Embryonic facial prominence (tissue), 1 donor: Measurements from ENCODE around the gene VPS37D.

Source experiments
- DNase-seq: peaks from one replicate; pipeline ENCODE4 v3.0.0-alpha.2; 2016; ENCODE audit errors: extremely low spot score

VPS37D gene

GRCh38 chr7:73680501-73680900 is 12.9 kb downstream of the VPS37D start:
- no peak for DNase-seq

GRCh38 chr7:73681031-73681430 is 13.4 kb downstream of the VPS37D start:
- DNase-seq = no peak

GRCh38 chr7:73682745-73683055 is 15.1 kb downstream of the VPS37D start:
- DNase-seq = no peak

- DNase-seq = peak; percentile 93
These were observed 15.6 kb downstream of the VPS37D start, which contains the start of the genes BUD23 and DNAJC30 for GRCh38 chr7:73683056-73683787. Gene BUD23, plus strand, starts transcription at chr7:73683597. Its CDS starts 29 bp downstream, at chr7:73683626. Gene DNAJC30, minus strand, starts transcription at chr7:73683453. Its CDS starts 30 bp downstream, at chr7:73683423.

- no peak for DNase-seq
These were observed 16.4 kb downstream of the VPS37D start for GRCh38 chr7:73683788-73684693.

- DNase-seq = no peak
These were observed 17.7 kb downstream of the VPS37D start for GRCh38 chr7:73685311-73685710.

GRCh38 chr7:73688288-73688687 is 20.7 kb downstream of the VPS37D start:
- DNase-seq = no peak

- DNase-seq = no peak
These were observed 23.0 kb downstream of the VPS37D start for GRCh38 chr7:73690646-73691045.

- no peak for DNase-seq
These were observed 28.7 kb downstream of the VPS37D start for GRCh38 chr7:73696372-73696771.

- no peak for DNase-seq
These were observed 30.8 kb downstream of the VPS37D start for GRCh38 chr7:73698410-73698809.

GRCh38 chr7:73699370-73700068 is 31.9 kb downstream of the VPS37D start:
- DNase-seq = no peak

GRCh38 chr7:73700069-73700423 is 32.4 kb downstream of the VPS37D start:
- no peak for DNase-seq

- peak; percentile 48 for DNase-seq
These were observed 33.0 kb downstream of the VPS37D start for GRCh38 chr7:73700581-73701134.

- DNase-seq = no peak
These were observed 33.8 kb downstream of the VPS37D start for GRCh38 chr7:73701357-73701995.

- DNase-seq = no peak
These were observed 34.6 kb downstream of the VPS37D start for GRCh38 chr7:73702226-73702625.

- DNase-seq = no peak
These were observed 35.0 kb downstream of the VPS37D start for GRCh38 chr7:73702665-73703064.

- DNase-seq = no peak
These were observed 35.6 kb downstream of the VPS37D start for GRCh38 chr7:73703225-73703624.

- peak; percentile 34 for DNase-seq
These were observed 36.4 kb downstream of the VPS37D start for GRCh38 chr7:73703757-73704639.

- DNase-seq = no peak
These were observed 37.3 kb downstream of the VPS37D start for GRCh38 chr7:73704640-73705550.

- no peak for DNase-seq
These were observed 37.9 kb downstream of the VPS37D start for GRCh38 chr7:73705551-73705920.
